Esophagus (tissue), 2 donors: ENCODE results near the gene OAT. TPM values are rescaled to one million over a fixed set of nuclear protein-coding genes. Genes with fewer than 3 reads are reported as not detected.

Experiments used
- H3K27ac ChIP-seq, 2 donors: one replicate each; pipeline ENCODE4 v1.5.1; 2013; ENCODE audit warnings: low read depth in 2 of 2, mild to moderate bottlenecking in 2 of 2, inconsistent platforms in 1 of 2, low read length in 1 of 2, moderate library complexity in 1 of 2
- H3K27me3 ChIP-seq, 2 donors: one replicate each; pipeline ENCODE4 v1.6.1; 2013; ENCODE audit warnings: low read length in 2 of 2, control low read depth in 1 of 2, mild to moderate bottlenecking in 1 of 2; ENCODE audit not compliant: insufficient read depth in 2 of 2, control insufficient read depth in 1 of 2
- H3K36me3 ChIP-seq, 2 donors: one replicate each; pipeline ENCODE4 v1.6.1; 2013; ENCODE audit warnings: low read length in 1 of 2; ENCODE audit not compliant: control insufficient read depth in 2 of 2, insufficient read depth in 2 of 2
- H3K4me1 ChIP-seq, 2 donors: one replicate each; pipeline ENCODE4 v1.6.1; 2013; ENCODE audit warnings: low read length in 1 of 2; ENCODE audit not compliant: control insufficient read depth in 2 of 2, insufficient read depth in 2 of 2
- H3K4me3 ChIP-seq, 2 donors: one replicate each; pipeline ENCODE4 v1.5.1; 2013; ENCODE audit warnings: low read length in 2 of 2, mild to moderate bottlenecking in 2 of 2, low read depth in 1 of 2, moderate library complexity in 1 of 2
- H3K9me3 ChIP-seq, 2 donors: one replicate each; pipeline ENCODE4 v1.6.1; 2013; ENCODE audit warnings: mild to moderate bottlenecking in 2 of 2, low read depth in 1 of 2, low read length in 1 of 2, moderate library complexity in 1 of 2; ENCODE audit not compliant: control insufficient read depth in 2 of 2, insufficient read depth in 1 of 2
- WGBS, 2 donors: extraction: QIAGEN DNeasy Blood & Tissue Kit; methylation state at CpG; one replicate each; pipeline ENCODE4 v1.1.7; 2013; 5-methylcytosine and 5-hydroxymethylcytosine counted together
- polyA plus RNA-seq, 2 donors: library from polyadenylated mRNA; stranded (reverse); fragments of 200-250 nt; gene quantifications; one replicate each; pipeline ENCODE4 v1.2.3, GENCODE V29; 2013
- donor health status: healthy with polysubstance abuse.
- donor health status: Bipolar disorder and iron deficiency.

OAT gene
- polyA plus RNA-seq, 2 donors = 46.3 to 99.7 TPM

GRCh38 chr10:124459395-124459794, 40.7 kb upstream of the OAT start:
- H3K27ac ChIP-seq = no peak overlapping the region

GRCh38 chr10:124458889-124459288, 40.2 kb upstream of the OAT start:
- 54 to 70% methylated on average over 2 of the region's 2 CpGs for WGBS, 2 donors
- Histone ChIP-seq H3K27me3 (peaks cover 0 to 5% of the 10 kb centered on the region in 2 donors), H3K36me3 (no peaks in the 10 kb centered on the region), H3K9me3 (no peaks in the 10 kb centered on the region), H3K4me1 (peaks cover 0 to 6% of the 10 kb centered on the region in 2 donors), H3K4me3 (no peak overlapping the region), H3K27ac (no peak overlapping the region)

More at GRCh38 chr10:124459395-124459794, 40.7 kb upstream of the OAT start:
- Histone ChIP-seq H3K4me1 (peaks cover 0 to 6% of the 10 kb centered on the region in 2 donors), H3K36me3 (no peaks in the 10 kb centered on the region), H3K9me3 (no peaks in the 10 kb centered on the region), H3K4me3 (no peak overlapping the region), H3K27me3 (peaks cover 0 to 2% of the 10 kb centered on the region in 2 donors)
- 33 to 34% methylated on average over 1 of the region's 1 CpG for WGBS, 2 donors

GRCh38 chr10:124458473-124458872, 39.8 kb upstream of the OAT start:
- 88 to 91% methylated on average over 4 of the region's 4 CpGs for WGBS, 2 donors
- H3K27ac ChIP-seq = no peak overlapping the region
- H3K27me3 ChIP-seq = peaks cover 0 to 5% of the 10 kb centered on the region in 2 donors

GRCh38 chr10:124455441-124455840, 36.7 kb upstream of the OAT start:
- peaks cover 0 to 5% of the 10 kb centered on the region in 2 donors for H3K27me3 ChIP-seq
- H3K9me3 ChIP-seq = no peaks in the 10 kb centered on the region
- no peaks in the 10 kb centered on the region for H3K36me3 ChIP-seq
- H3K4me1 ChIP-seq = peaks cover 0 to 3% of the 10 kb centered on the region in 2 donors
- H3K4me3 ChIP-seq = no peak overlapping the region
- no peak overlapping the region for H3K27ac ChIP-seq
- 69 to 71% methylated on average over 7 of the region's 7 CpGs for WGBS, 2 donors

More at GRCh38 chr10:124458473-124458872, 39.8 kb upstream of the OAT start:
- no peaks in the 10 kb centered on the region for H3K36me3 ChIP-seq
- peaks cover 0 to 6% of the 10 kb centered on the region in 2 donors for H3K4me1 ChIP-seq
- no peaks in the 10 kb centered on the region for H3K9me3 ChIP-seq
- no peak overlapping the region for H3K4me3 ChIP-seq

GRCh38 chr10:124453960-124454610, 35.4 kb upstream of the OAT start:
- Histone ChIP-seq H3K36me3 (no peaks in the 10 kb centered on the region), H3K4me3 (no peak overlapping the region), H3K27me3 (peaks cover 0 to 10% of the 10 kb centered on the region in 2 donors), H3K9me3 (no peaks in the 10 kb centered on the region), H3K27ac (no peak overlapping the region), H3K4me1 (peaks cover 5 to 10% of the 10 kb centered on the region in 2 donors)
- WGBS, 2 donors = 35 to 47% methylated on average over 8 of the region's 8 CpGs

GRCh38 chr10:124451276-124451675, 32.6 kb upstream of the OAT start:
- no peak overlapping the region for H3K4me3 ChIP-seq
- no peaks in the 10 kb centered on the region for H3K9me3 ChIP-seq
- WGBS, 2 donors = 31 to 36% methylated on average over 6 of the region's 6 CpGs

GRCh38 chr10:124450783-124451057, 32.0 kb upstream of the OAT start:
- peaks cover 0 to 16% of the 10 kb centered on the region in 2 donors for H3K27me3 ChIP-seq
- H3K4me3 ChIP-seq = no peak overlapping the region
- H3K9me3 ChIP-seq = no peaks in the 10 kb centered on the region
- H3K4me1 ChIP-seq = peaks cover 9 to 16% of the 10 kb centered on the region in 2 donors
- WGBS, 2 donors = 29 to 32% methylated on average over 5 of the region's 5 CpGs
- H3K36me3 ChIP-seq = no peaks in the 10 kb centered on the region
- no peak overlapping the region for H3K27ac ChIP-seq

More at GRCh38 chr10:124451276-124451675, 32.6 kb upstream of the OAT start:
- H3K4me1 ChIP-seq = peaks cover 9 to 16% of the 10 kb centered on the region in 2 donors
- H3K27ac ChIP-seq = no peak overlapping the region
- peaks cover 0 to 16% of the 10 kb centered on the region in 2 donors for H3K27me3 ChIP-seq
- H3K36me3 ChIP-seq = no peaks in the 10 kb centered on the region

GRCh38 chr10:124450012-124450782, 31.5 kb upstream of the OAT start, which contains the start of gene NKX1-2:
NKX1-2 (minus strand) TSS chr10:124450035; CDS start chr10:124449943, 92 bp downstream.
- Histone ChIP-seq H3K27ac (no peak within 1 kb of the TSS), H3K27me3 (peaks cover 0 to 16% of the 10 kb centered on the region in 2 donors), H3K4me1 (peaks cover 9 to 16% of the 10 kb centered on the region in 2 donors), H3K36me3 (no peaks in the 10 kb centered on the region), H3K4me3 (peak within 1 kb of the TSS; percentile 9 to 48), H3K9me3 (no peaks in the 10 kb centered on the region)
- 3 to 4% methylated on average over 34 to 57 of the region's 57 CpGs for WGBS, 2 donors

GRCh38 chr10:124449170-124450011, 30.7 kb upstream of the OAT start:
- peak overlapping the region; percentile 9 to 48 for H3K4me3 ChIP-seq
- 2% methylated on average over 51 to 59 of the region's 59 CpGs for WGBS, 2 donors
- H3K4me1 ChIP-seq = peaks cover 9 to 16% of the 10 kb centered on the region in 2 donors

More at GRCh38 chr10:124449170-124450011, 30.7 kb upstream of the OAT start:
- H3K9me3 ChIP-seq = no peaks in the 10 kb centered on the region
- H3K27ac ChIP-seq = no peak overlapping the region
- no peaks in the 10 kb centered on the region for H3K36me3 ChIP-seq
- H3K27me3 ChIP-seq = peaks cover 0 to 15% of the 10 kb centered on the region in 2 donors
